IMR-90 (cell line): Measurements from ENCODE around the gene TK2.
A peak's percentile ranks its signal among the peaks of the same experiment; 100 is the strongest.

Experiments
- BHLHE40 ChIP-seq: fragments of 150-350 bp; IDR thresholded peaks from 2 replicates; pipeline ENCODE4 v1.6.1; 2016; ENCODE audit warnings: mild to moderate bottlenecking, low read depth, low read length
- CEBPB ChIP-seq: IDR thresholded peaks from 2 replicates; pipeline ENCODE4 v1.6.1; 2012; ENCODE audit warnings: low read depth, low read length, improper control_type of control experiment
- FOS ChIP-seq: fragments of 150-350 bp; IDR thresholded peaks from 2 replicates; pipeline ENCODE4 v1.6.1; 2016; ENCODE audit warnings: low read depth, low read length
- MAFK ChIP-seq: IDR thresholded peaks from 2 replicates; pipeline ENCODE4 v1.6.1; 2012; ENCODE audit warnings: low read depth, low read length, improper control_type of control experiment
- MAZ ChIP-seq: IDR thresholded peaks from 2 replicates; pipeline ENCODE4 v1.6.1; 2012; ENCODE audit warnings: low read depth, mild to moderate bottlenecking, low read length, improper control_type of control experiment, moderate library complexity, borderline replicate concordance
- MXI1 ChIP-seq: IDR thresholded peaks from 2 replicates; pipeline ENCODE4 v1.6.1; 2012; ENCODE audit warnings: low read depth, mild to moderate bottlenecking, low read length, moderate library complexity, borderline replicate concordance
- POLR2A ChIP-seq: IDR thresholded peaks from 2 replicates; pipeline ENCODE4 v1.6.1; 2012; ENCODE audit warnings: mild to moderate bottlenecking, low read depth, low read length
- RAD21 ChIP-seq: IDR thresholded peaks from 2 replicates; pipeline ENCODE4 v1.6.1; 2012; ENCODE audit warnings: low read length, improper control_type of control experiment
- RFX5 ChIP-seq: IDR thresholded peaks from 2 replicates; pipeline ENCODE4 v1.8.0; 2012; ENCODE audit warnings: low read depth, mild to moderate bottlenecking, low read length, moderate library complexity
- TF ChIP-seq, protein P1 (sequence below): conservative IDR thresholded peaks from 2 replicates; pipeline ENCODE4 v1.5.1; 2012; ENCODE audit warnings: mild to moderate bottlenecking, low read depth, low read length, improper control_type of control experiment
- TF ChIP-seq, protein P2 (sequence below): fragments of 150-350 bp; IDR thresholded peaks from 2 replicates; pipeline ENCODE4 v1.6.1; 2017; ENCODE audit warnings: mild to moderate bottlenecking, antibody characterized with exemption, low read length, low read depth

DNA sequence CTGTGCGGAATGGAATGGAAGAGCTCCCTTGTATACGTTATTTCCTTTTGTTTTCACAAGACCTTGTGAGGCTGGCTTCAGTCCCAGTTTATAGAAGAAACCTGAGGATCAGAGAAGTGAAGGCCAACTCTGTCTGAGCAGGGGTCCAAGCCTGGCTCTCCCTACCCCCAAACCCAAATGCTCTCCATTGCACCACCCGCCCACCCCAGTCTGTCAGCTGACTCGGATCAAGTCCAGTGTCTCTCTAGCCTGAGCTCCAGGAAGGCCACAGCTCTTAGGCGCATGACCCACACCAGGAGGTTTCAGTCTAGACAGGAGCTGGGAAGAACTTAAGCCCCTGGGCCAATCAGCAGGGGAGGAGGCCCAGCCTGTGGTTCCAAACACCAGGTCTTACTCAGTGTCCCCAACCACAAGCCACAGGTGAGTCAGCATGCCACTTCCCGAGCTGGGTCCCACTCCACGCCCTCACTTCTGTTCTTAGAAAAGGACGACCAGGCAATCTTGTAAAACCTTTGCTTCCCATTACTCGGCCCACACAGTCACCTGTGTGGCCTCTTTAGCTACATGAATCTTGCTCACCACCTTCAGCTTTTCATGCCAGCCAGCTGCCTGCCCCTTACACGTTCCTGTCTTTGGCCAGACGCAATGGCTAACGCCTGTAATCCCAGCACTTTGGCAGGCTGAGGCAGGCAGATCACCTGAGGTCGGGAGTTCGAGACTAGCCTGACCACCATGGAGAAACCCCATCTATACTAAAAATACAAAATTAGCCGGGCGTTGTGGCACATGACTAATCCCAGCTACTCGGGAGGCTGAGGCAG lies 27.8 kb downstream of the TK2 start:
- TF ChIP-seq, protein P1, sequence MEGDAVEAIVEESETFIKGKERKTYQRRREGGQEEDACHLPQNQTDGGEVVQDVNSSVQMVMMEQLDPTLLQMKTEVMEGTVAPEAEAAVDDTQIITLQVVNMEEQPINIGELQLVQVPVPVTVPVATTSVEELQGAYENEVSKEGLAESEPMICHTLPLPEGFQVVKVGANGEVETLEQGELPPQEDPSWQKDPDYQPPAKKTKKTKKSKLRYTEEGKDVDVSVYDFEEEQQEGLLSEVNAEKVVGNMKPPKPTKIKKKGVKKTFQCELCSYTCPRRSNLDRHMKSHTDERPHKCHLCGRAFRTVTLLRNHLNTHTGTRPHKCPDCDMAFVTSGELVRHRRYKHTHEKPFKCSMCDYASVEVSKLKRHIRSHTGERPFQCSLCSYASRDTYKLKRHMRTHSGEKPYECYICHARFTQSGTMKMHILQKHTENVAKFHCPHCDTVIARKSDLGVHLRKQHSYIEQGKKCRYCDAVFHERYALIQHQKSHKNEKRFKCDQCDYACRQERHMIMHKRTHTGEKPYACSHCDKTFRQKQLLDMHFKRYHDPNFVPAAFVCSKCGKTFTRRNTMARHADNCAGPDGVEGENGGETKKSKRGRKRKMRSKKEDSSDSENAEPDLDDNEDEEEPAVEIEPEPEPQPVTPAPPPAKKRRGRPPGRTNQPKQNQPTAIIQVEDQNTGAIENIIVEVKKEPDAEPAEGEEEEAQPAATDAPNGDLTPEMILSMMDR, result no peak
- no peak for TF ChIP-seq POLR2A
- TF ChIP-seq MAFK, result no peak
- peak; percentile 33; the same call in 1 of the 2 replicates for TF ChIP-seq CEBPB
- no peak for TF ChIP-seq RAD21
- no peak for TF ChIP-seq MXI1
- TF ChIP-seq MAZ, result peak; percentile 26; the same call in 1 of the 2 replicates
- TF ChIP-seq FOS, result no peak
- no peak for TF ChIP-seq BHLHE40
- no peak for TF ChIP-seq RFX5
- TF ChIP-seq, protein P2, sequence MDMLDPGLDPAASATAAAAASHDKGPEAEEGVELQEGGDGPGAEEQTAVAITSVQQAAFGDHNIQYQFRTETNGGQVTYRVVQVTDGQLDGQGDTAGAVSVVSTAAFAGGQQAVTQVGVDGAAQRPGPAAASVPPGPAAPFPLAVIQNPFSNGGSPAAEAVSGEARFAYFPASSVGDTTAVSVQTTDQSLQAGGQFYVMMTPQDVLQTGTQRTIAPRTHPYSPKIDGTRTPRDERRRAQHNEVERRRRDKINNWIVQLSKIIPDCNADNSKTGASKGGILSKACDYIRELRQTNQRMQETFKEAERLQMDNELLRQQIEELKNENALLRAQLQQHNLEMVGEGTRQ, result peak; percentile 65
